Neural crest cell (in vitro differentiated cells): ENCODE measurements around the gene ZDHHC16. TPM values are rescaled to one million over a fixed set of nuclear protein-coding genes. Genes with fewer than 3 reads are reported as not detected.

Source experiments
- DNase-seq: peaks from one replicate; pipeline ENCODE4 v3.0.0; 2021; ENCODE audit warnings: low read depth, mixed read lengths, low spot score
- H3K27ac Mint-ChIP-seq: one replicate; pipeline ENCODE4 v1.8.0; 2021; ENCODE audit warnings: mild to moderate bottlenecking, mixed read lengths; ENCODE audit not compliant: unreplicated experiment
- H3K27me3 Mint-ChIP-seq: 2 replicates; pipeline ENCODE4 v1.8.0; 2021; ENCODE audit warnings: low read depth, mild to moderate bottlenecking, mixed read lengths
- H3K36me3 Mint-ChIP-seq: 2 replicates; pipeline ENCODE4 v1.8.0; 2021; ENCODE audit warnings: low read depth, mild to moderate bottlenecking, mixed read lengths
- H3K4me1 Mint-ChIP-seq: 2 replicates; pipeline ENCODE4 v1.8.0; 2021; ENCODE audit warnings: mixed read lengths
- H3K4me3 Mint-ChIP-seq: one replicate; pipeline ENCODE4 v1.8.0; 2021; ENCODE audit warnings: mild to moderate bottlenecking, mixed read lengths
- H3K9me3 Mint-ChIP-seq: 2 replicates; pipeline ENCODE4 v1.8.0; 2021; ENCODE audit warnings: mixed read lengths
- total RNA-seq: library from RNA; stranded (reverse); gene quantifications from 2 replicates; pipeline ENCODE4 v1.2.1, GENCODE V29; 2021
- TF ChIP-seq, protein P1 (sequence below): fragments of 200-600 bp; sonication (generic); conservative IDR thresholded peaks from 2 replicates; pipeline ENCODE4 v1.5.0; 2021; ENCODE audit warnings: antibody characterized with exemption, mild to moderate bottlenecking

The ZDHHC16 gene
- total RNA-seq, 1 donor from 2014 or later, result 58.2 TPM

- TF ChIP-seq, protein P1, sequence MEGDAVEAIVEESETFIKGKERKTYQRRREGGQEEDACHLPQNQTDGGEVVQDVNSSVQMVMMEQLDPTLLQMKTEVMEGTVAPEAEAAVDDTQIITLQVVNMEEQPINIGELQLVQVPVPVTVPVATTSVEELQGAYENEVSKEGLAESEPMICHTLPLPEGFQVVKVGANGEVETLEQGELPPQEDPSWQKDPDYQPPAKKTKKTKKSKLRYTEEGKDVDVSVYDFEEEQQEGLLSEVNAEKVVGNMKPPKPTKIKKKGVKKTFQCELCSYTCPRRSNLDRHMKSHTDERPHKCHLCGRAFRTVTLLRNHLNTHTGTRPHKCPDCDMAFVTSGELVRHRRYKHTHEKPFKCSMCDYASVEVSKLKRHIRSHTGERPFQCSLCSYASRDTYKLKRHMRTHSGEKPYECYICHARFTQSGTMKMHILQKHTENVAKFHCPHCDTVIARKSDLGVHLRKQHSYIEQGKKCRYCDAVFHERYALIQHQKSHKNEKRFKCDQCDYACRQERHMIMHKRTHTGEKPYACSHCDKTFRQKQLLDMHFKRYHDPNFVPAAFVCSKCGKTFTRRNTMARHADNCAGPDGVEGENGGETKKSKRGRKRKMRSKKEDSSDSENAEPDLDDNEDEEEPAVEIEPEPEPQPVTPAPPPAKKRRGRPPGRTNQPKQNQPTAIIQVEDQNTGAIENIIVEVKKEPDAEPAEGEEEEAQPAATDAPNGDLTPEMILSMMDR, result no peak
- Mint-ChIP-seq H3K36me3 (peaks cover 22% of the 10 kb centered on the region), H3K4me3 (no peak overlapping the region), H3K9me3 (no peaks in the 10 kb centered on the region), H3K4me1 (no peaks in the 10 kb centered on the region), H3K27ac (no peak overlapping the region), H3K27me3 (no peaks in the 10 kb centered on the region)
- DNase-seq, result no peak
These were observed 14.0 kb downstream of the ZDHHC16 start for GRCh38 chr10:97459933-97460332.

DNA sequence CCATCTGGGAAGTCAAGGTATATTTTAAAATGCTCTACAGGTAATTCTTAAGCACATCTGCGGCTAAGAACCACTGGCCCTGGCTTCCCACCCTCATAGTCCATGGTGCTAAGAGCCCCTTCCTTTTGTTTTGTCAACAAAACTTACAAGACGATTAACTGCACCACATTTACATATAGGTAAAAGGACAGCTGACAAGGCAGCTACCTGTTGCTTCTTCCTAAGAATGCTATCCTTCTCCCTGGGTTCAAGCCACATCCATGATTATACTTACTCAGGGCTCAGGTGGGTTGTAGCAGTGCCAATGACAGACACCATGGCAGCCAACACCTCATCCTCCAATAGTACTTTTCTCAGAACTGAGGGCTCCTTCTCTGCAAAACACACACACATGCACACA is 16.3 kb downstream of the ZDHHC16 start:
- no peaks in the 10 kb centered on the region for H3K4me1 Mint-ChIP-seq
- H3K9me3 Mint-ChIP-seq, result no peaks in the 10 kb centered on the region
- no peaks in the 10 kb centered on the region for H3K27me3 Mint-ChIP-seq
- H3K36me3 Mint-ChIP-seq, result peaks cover 18% of the 10 kb centered on the region
- no peak overlapping the region for H3K27ac Mint-ChIP-seq
- TF ChIP-seq, protein P1, result no peak
- H3K4me3 Mint-ChIP-seq, result no peak overlapping the region
- DNase-seq, result no peak

DNA sequence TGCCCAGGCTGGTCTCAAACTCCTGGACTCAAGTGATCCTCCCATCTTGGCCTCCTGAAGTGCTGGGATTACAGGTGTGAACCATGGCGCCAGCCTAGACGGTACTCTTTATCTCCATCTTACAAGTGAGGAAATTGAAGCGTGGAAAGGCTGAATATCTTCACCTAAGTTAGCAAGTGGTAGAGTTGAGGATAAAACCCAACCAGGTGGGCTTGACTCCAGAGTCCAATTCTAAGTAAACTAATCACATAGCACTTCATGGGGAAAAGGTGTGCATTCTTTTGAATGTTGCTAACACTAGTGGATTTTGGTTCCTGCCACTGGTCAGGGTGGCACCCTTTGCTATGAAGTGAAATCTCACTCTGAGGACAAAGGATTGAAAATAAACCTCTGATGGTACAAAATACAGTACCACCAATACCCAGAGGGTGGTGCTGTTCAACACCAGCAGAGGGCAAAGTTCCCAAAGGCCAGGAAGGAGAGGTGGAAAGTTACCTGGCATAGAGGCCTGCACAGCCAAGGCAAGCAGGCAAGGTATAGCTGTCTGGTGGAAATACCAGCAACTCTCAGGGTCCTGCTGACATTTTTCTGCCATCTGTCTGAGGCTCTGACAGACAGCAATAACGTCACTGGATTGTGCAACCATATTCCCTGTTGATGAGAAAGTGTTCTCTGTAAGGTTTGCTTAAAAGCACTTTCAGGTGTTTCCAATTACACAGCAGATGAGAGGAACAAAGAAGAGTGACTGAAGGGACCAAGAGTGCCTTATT is 17.6 kb downstream of the ZDHHC16 start:
- H3K36me3 Mint-ChIP-seq, result peaks cover 13% of the 10 kb centered on the region
- TF ChIP-seq, protein P1, result peak; percentile 90
- no peaks in the 10 kb centered on the region for H3K9me3 Mint-ChIP-seq
- no peak overlapping the region for H3K4me3 Mint-ChIP-seq
- no peak overlapping the region for H3K27ac Mint-ChIP-seq
- H3K27me3 Mint-ChIP-seq, result no peaks in the 10 kb centered on the region
- no peaks in the 10 kb centered on the region for H3K4me1 Mint-ChIP-seq
- peak; percentile 53 for DNase-seq

GRCh38 chr10:97464226-97464625 is 18.3 kb downstream of the ZDHHC16 start:
- H3K4me1 Mint-ChIP-seq, result no peaks in the 10 kb centered on the region
- H3K9me3 Mint-ChIP-seq, result no peaks in the 10 kb centered on the region
- no peak for DNase-seq
- peaks cover 9% of the 10 kb centered on the region for H3K36me3 Mint-ChIP-seq
- TF ChIP-seq, protein P1, result no peak
- H3K4me3 Mint-ChIP-seq, result no peak overlapping the region
- no peak overlapping the region for H3K27ac Mint-ChIP-seq
- no peaks in the 10 kb centered on the region for H3K27me3 Mint-ChIP-seq

DNA sequence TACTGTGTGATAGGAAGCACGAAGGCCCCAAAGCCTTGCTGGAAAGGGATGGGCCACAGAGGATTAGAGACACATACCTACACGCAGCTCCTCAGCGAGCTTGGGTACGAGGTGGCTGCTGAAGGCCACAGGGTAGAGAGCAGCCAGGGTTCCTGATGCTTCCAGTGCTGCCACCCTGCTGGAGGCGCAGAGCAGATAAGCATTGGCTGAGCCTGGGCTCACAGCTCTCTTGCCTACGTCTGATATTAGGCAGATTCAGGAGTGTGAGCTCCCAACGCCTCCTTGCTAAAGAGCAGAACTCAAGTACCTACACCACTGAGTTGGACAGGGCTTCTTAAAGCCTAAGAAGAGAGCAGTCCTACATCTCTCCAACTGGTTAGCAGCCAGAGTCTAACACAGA is 20.0 kb downstream of the ZDHHC16 start:
- DNase-seq, result no peak
- H3K27me3 Mint-ChIP-seq, result no peaks in the 10 kb centered on the region
- H3K27ac Mint-ChIP-seq, result no peak overlapping the region
- H3K4me1 Mint-ChIP-seq, result no peaks in the 10 kb centered on the region
- H3K36me3 Mint-ChIP-seq, result peaks cover 7% of the 10 kb centered on the region
- no peaks in the 10 kb centered on the region for H3K9me3 Mint-ChIP-seq
- TF ChIP-seq, protein P1, result no peak
- no peak overlapping the region for H3K4me3 Mint-ChIP-seq
